Endothelial cell of umbilical vein (primary cell): ENCODE measurements around the gene SPRN. TPM values are rescaled to one million over a fixed set of nuclear protein-coding genes. Genes with fewer than 3 reads are reported as not detected.

Source experiments
- BruUV-seq: library from RNA; stranded (reverse); fragments of 400-500 nt; replicated peaks from 2 replicates; lab custom pipeline; 2021; lab: Mats Ljungman, UMichigan
- CTCF ChIA-PET: fragments of 300-600, 350-600 bp; sonication (Branson Sonifier 250); formaldehyde crosslinking; loops from one replicate; lab custom pipeline; 2021; ENCODE audit warnings: antibody characterized with exemption, inconsistent platforms; lab: Charles Lee
- POLR2A ChIA-PET: fragments of 300-600, 350-600 bp; sonication (Branson Sonifier 250); formaldehyde crosslinking; loops from one replicate; lab custom pipeline; 2021; ENCODE audit warnings: antibody characterized with exemption, inconsistent platforms; lab: Charles Lee
- DNase-seq: peaks from one replicate; pipeline ENCODE4 v3.0.0-alpha.2; 2011; ENCODE audit warnings: low read depth, low spot score
- FAIRE-seq: peaks from 2 replicates; lab custom pipeline; 2011; peaks lifted over from hg19 to GRCh38; lab: Jason Lieb, UNC
- H2AFZ ChIP-seq: 2 replicates; pipeline ENCODE4 v1.6.0; 2012; ENCODE audit warnings: low read depth, low read length, control low read depth, inconsistent platforms
- H3K27ac ChIP-seq: 2 replicates; pipeline ENCODE4 v1.5.1; 2011; ENCODE audit warnings: low read depth, mild to moderate bottlenecking, control low read depth, low read length, moderate library complexity; ENCODE audit not compliant: insufficient read depth
- H3K27me3 ChIP-seq, 2 experiments: 2 replicates each; pipeline versions ENCODE4 v1.6.0 to v1.6.1; 2011; ENCODE audit warnings: low read length in 2 of 2, mixed read lengths in 1 of 2; ENCODE audit not compliant: control insufficient read depth in 2 of 2, insufficient read depth in 2 of 2
- H3K36me3 ChIP-seq, 2 experiments: 2 replicates in 1 of 2; 3 replicates in 1 of 2; pipeline ENCODE4 v1.5.1; 2011; ENCODE audit warnings: low read length in 2 of 2, mild to moderate bottlenecking in 1 of 2, moderate library complexity in 1 of 2; ENCODE audit not compliant: control insufficient read depth in 2 of 2, insufficient read depth in 2 of 2; ENCODE audit errors: extremely low read depth in 1 of 2
- H3K4me1 ChIP-seq: 3 replicates; pipeline ENCODE4 v1.5.1; 2011; ENCODE audit warnings: mild to moderate bottlenecking, low read length; ENCODE audit not compliant: control insufficient read depth, insufficient read depth; ENCODE audit errors: extremely low read depth
- H3K4me2 ChIP-seq: 2 replicates; pipeline ENCODE4 v1.6.1; 2011; ENCODE audit warnings: low read length, control low read depth, mixed read lengths; ENCODE audit not compliant: insufficient read depth
- H3K4me3 ChIP-seq, 3 experiments: fragments of 200-600 bp in 1 of 3; sonication (generic), shearing (Covaris generic) in 1 of 3; replicated peaks in 1 of 3; 2 replicates each; pipeline ENCODE4 v1.5.1; 2011 to 2016; ENCODE audit warnings: control low read depth in 3 of 3, low read length in 3 of 3, mild to moderate bottlenecking in 2 of 3, inconsistent platforms in 1 of 3, low read depth in 1 of 3, moderate library complexity in 1 of 3; ENCODE audit not compliant: insufficient read depth in 1 of 3
- H3K79me2 ChIP-seq: 2 replicates; pipeline ENCODE4 v1.6.0; 2012; ENCODE audit warnings: low read length, inconsistent platforms; ENCODE audit not compliant: control insufficient read depth, insufficient read depth
- H3K9ac ChIP-seq: replicated peaks from 2 replicates; pipeline ENCODE3; 2011; ENCODE audit warnings: low read length, control low read depth; ENCODE audit not compliant: insufficient read depth; ENCODE audit errors: extremely low read depth
- H3K9me1 ChIP-seq: replicated peaks from 3 replicates; pipeline ENCODE4 v1.6.0; 2011; ENCODE audit warnings: mild to moderate bottlenecking, low read length; ENCODE audit not compliant: control insufficient read depth, insufficient read depth; ENCODE audit errors: extremely low read depth
- H3K9me3 ChIP-seq: replicated peaks from 2 replicates; pipeline ENCODE4 v1.5.1; 2012; ENCODE audit warnings: low read length, inconsistent platforms; ENCODE audit not compliant: control insufficient read depth, insufficient read depth
- H4K20me1 ChIP-seq: replicated peaks from 2 replicates; pipeline ENCODE3; 2011; ENCODE audit warnings: mild to moderate bottlenecking, low read length; ENCODE audit not compliant: control insufficient read depth, insufficient read depth; ENCODE audit errors: extremely low read depth
- EZH2 ChIP-seq: IDR thresholded peaks from 2 replicates; pipeline ENCODE4 v1.6.1; 2012; ENCODE audit warnings: borderline replicate concordance, low read depth, mild to moderate bottlenecking, moderate library complexity, low read length, inconsistent platforms; ENCODE audit not compliant: severe bottlenecking
- FOS ChIP-seq: IDR thresholded peaks from 2 replicates; pipeline ENCODE4 v1.6.1; 2011; ENCODE audit warnings: mild to moderate bottlenecking, low read length, moderate library complexity, borderline replicate concordance; ENCODE audit not compliant: insufficient read depth
- GATA2 ChIP-seq: IDR thresholded peaks from 2 replicates; pipeline ENCODE4 v1.7.0; 2011; ENCODE audit warnings: low read depth, mild to moderate bottlenecking, moderate library complexity, mixed read lengths, low read length; ENCODE audit not compliant: insufficient read length, insufficient read depth
- JUN ChIP-seq: IDR thresholded peaks from 2 replicates; pipeline ENCODE4 v1.6.1; 2011; ENCODE audit warnings: borderline replicate concordance, low read depth; ENCODE audit not compliant: insufficient read length, insufficient read depth
- MYC ChIP-seq: IDR thresholded peaks from one replicate; pipeline ENCODE4 v1.6.1; 2011; ENCODE audit warnings: mild to moderate bottlenecking, low read depth, low read length
- POLR2A ChIP-seq: IDR thresholded peaks from 2 replicates; pipeline ENCODE4 v1.6.1; 2012; ENCODE audit warnings: low read depth, mild to moderate bottlenecking, control low read depth, low read length
- POLR2AphosphoS5 ChIP-seq: IDR thresholded peaks from 2 replicates; pipeline ENCODE4 v1.6.1; 2012; ENCODE audit warnings: low read depth, mild to moderate bottlenecking, control low read depth, low read length, moderate library complexity; ENCODE audit not compliant: insufficient read depth
- dilution Hi-C: fragments of 300-500 bp; cut with MboI; formaldehyde crosslinking; loops from one replicate; pipeline ENCODE4 v1.15.0; 2019; ENCODE audit warnings: low sequenced_read_pairs; ENCODE audit not compliant: extremely low pct_ligation_motif_present
- intact Hi-C: fragments of 100-400 bp; cut with micrococcal nuclease; formaldehyde crosslinking; loops from one replicate; pipeline ENCODE4 v1.10.0; 2022
- polyA plus RNA-seq, 4 experiments: library from polyadenylated mRNA; depleted of rRNA in 3 of 4; stranded (reverse) in 3 of 4; unstranded in 1 of 4; fragments of >200 nt; gene quantifications; 2 replicates each; pipeline versions ENCODE4 v1.2.1 to v1.2.3, GENCODE V29; 2011 to 2012; ENCODE audit warnings: missing spikeins in 1 of 4
- total RNA-seq: library from RNA; stranded (reverse); gene quantifications from 2 replicates; pipeline ENCODE4 v1.2.3, GENCODE V29; 2021
- TF ChIP-seq, protein P1 (sequence below), 2 donors: IDR thresholded peaks; 1 replicate in 1 of 2; 2 replicates in 1 of 2; pipeline ENCODE4 v1.5.1; 2011; ENCODE audit warnings: low read length in 2 of 2, mild to moderate bottlenecking in 2 of 2, moderate library complexity in 2 of 2, control low read depth in 1 of 2, inconsistent platforms in 1 of 2, low read depth in 1 of 2; ENCODE audit not compliant: insufficient read depth in 1 of 2; ENCODE audit errors: extremely low read depth in 1 of 2
- TF ChIP-seq, protein P2 (sequence below): IDR thresholded peaks from 2 replicates; pipeline ENCODE4 v1.6.1; 2011; ENCODE audit not compliant: insufficient read depth, insufficient read length

Gene SPRN
- total and polyA plus RNA-seq, 2 donors (not counting 3 experiments of a cell fraction or from before 2014, with no cell fraction given): 0.13 TPM; not detected in 1

DNA sequence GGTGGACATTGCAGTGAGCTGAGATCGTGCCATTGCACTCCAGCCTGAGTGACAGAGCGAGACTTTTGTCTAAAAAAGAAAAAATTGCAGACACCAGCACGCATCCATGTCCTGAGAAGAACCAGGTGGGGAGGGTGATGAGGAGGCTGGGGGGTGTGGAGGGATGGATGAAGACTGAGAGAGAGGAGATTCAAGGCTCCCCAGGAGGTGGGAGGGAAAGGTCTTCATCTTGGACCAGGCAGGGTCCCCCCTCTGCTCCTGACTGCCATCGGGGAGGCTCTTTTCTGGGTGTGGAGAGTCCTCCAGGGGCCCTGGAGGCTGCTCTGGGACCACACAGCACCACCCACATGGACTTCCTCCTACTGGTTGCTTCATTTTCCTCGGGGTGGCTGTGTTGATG lies 30.8 kb upstream of the SPRN start:
- FAIRE-seq: no peak

More for the DNA sequence above, 30.8 kb upstream of the SPRN start:
- H3K27me3 ChIP-seq: no peaks in the 10 kb centered on the region
- no peak overlapping the region for H3K9ac ChIP-seq
- no peaks in the 10 kb centered on the region for H3K4me1 ChIP-seq
- H3K36me3 ChIP-seq: no peaks in the 10 kb centered on the region
- CTCF ChIA-PET: interaction anchor here (1.4 kb wide), 1 partner anchor 16 kb away, joined by 3 read pairs; no protein-coding TSS in a partner anchor
- POLR2A ChIA-PET: no interaction called here
- H3K9me1 ChIP-seq: no peaks in the 10 kb centered on the region
- BruUV-seq: no TSS peak
- H3K27ac ChIP-seq: no peak overlapping the region
- TF ChIP-seq FOS (no peak), POLR2AphosphoS5 (no peak), MYC (no peak), EZH2 (no peak), POLR2A (no peak), GATA2 (no peak), JUN (no peak)
- TF ChIP-seq, protein P1, sequence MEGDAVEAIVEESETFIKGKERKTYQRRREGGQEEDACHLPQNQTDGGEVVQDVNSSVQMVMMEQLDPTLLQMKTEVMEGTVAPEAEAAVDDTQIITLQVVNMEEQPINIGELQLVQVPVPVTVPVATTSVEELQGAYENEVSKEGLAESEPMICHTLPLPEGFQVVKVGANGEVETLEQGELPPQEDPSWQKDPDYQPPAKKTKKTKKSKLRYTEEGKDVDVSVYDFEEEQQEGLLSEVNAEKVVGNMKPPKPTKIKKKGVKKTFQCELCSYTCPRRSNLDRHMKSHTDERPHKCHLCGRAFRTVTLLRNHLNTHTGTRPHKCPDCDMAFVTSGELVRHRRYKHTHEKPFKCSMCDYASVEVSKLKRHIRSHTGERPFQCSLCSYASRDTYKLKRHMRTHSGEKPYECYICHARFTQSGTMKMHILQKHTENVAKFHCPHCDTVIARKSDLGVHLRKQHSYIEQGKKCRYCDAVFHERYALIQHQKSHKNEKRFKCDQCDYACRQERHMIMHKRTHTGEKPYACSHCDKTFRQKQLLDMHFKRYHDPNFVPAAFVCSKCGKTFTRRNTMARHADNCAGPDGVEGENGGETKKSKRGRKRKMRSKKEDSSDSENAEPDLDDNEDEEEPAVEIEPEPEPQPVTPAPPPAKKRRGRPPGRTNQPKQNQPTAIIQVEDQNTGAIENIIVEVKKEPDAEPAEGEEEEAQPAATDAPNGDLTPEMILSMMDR (IDR thresholded peaks at IDR 0.05; ENCODE audit: extremely low read depth in 1 of 2, insufficient read depth in 1 of 2, low read depth in 1 of 2, low read length in 2 of 2): no peak
- TF ChIP-seq, protein P2, sequence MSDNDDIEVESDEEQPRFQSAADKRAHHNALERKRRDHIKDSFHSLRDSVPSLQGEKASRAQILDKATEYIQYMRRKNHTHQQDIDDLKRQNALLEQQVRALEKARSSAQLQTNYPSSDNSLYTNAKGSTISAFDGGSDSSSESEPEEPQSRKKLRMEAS: no peak
- H3K79me2 ChIP-seq: no peaks in the 10 kb centered on the region
- no peaks in the 10 kb centered on the region for H3K9me3 ChIP-seq
- dilution Hi-C loops (no loop called here), intact Hi-C loops (no loop called here)
- H3K4me2 ChIP-seq: no peak overlapping the region
- no peak overlapping the region for H2AFZ ChIP-seq
- no peak overlapping the region for H3K4me3 ChIP-seq
- DNase-seq: no peak
- H4K20me1 ChIP-seq: no peaks in the 10 kb centered on the region
